Measurements from ENCODE around the gene ANKFY1. TPM values are rescaled to one million over a fixed set of nuclear protein-coding genes. Genes with fewer than 3 reads are reported as not detected.

The ANKFY1 gene
- total and polyA plus RNA-seq, 11 donors, result 9.4 to 44.9 (median 23.9) TPM

DNA sequence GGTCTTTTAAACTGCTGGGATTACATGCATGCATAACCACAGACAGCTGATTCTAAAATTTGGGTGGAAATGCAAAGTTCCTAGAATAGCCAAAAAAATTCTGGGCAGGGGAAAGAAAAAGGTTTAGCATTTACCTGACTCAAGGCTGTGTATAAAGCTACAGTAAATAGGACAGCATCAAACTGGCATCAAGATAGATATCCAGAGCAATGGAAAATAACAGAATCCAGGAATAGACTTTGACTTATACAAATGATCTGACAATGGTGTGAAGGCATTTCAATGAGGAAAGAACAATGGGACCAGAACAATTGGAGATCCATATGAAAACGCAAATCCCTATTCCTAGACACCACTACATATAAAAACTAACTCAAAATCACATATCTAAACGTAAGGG is 12.9 kb downstream of the ANKFY1 start:
- H3K36me3 ChIP-seq, result peaks cover 0 to 16% (median 4%) of the 10 kb centered on the region in 9 donors
- peak overlapping the region in 5 of 12 donors; percentile 18 to 34 (median 21) for H3K27ac ChIP-seq
- WGBS, 4 donors, result 73 to 88% (median 78%) methylated on average over 2 of the region's 2 CpGs
- peaks cover 0 to 12% (median 0%) of the 10 kb centered on the region in 12 donors for H3K9me3 ChIP-seq
- H3K27me3 ChIP-seq, result no peaks in the 10 kb centered on the region
- TF ChIP-seq, protein P1, sequence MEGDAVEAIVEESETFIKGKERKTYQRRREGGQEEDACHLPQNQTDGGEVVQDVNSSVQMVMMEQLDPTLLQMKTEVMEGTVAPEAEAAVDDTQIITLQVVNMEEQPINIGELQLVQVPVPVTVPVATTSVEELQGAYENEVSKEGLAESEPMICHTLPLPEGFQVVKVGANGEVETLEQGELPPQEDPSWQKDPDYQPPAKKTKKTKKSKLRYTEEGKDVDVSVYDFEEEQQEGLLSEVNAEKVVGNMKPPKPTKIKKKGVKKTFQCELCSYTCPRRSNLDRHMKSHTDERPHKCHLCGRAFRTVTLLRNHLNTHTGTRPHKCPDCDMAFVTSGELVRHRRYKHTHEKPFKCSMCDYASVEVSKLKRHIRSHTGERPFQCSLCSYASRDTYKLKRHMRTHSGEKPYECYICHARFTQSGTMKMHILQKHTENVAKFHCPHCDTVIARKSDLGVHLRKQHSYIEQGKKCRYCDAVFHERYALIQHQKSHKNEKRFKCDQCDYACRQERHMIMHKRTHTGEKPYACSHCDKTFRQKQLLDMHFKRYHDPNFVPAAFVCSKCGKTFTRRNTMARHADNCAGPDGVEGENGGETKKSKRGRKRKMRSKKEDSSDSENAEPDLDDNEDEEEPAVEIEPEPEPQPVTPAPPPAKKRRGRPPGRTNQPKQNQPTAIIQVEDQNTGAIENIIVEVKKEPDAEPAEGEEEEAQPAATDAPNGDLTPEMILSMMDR (IDR thresholded peaks at IDR 0.05), result no peak
- TF ChIP-seq POLR2A (IDR thresholded peaks at IDR 0.05), result no peak
- H3K4me3 ChIP-seq, result no peak overlapping the region
- DNase-seq, result no peak
- intact Hi-C loops (cut with DNase I), result no loop called here
- ATAC-seq, result peak in 2 of 4 donors; percentile 47 to 67
- peaks cover 0 to 49% (median 30%) of the 10 kb centered on the region in 12 donors for H3K4me1 ChIP-seq

GRCh38 chr17:4249452-4250029 is 14.2 kb downstream of the ANKFY1 start:
- peak overlapping the region in 5 of 12 donors; percentile 7 to 55 (median 35) for H3K27ac ChIP-seq
- H3K9me3 ChIP-seq, result peaks cover 0 to 6% (median 0%) of the 10 kb centered on the region in 12 donors
- no peak overlapping the region for H3K4me3 ChIP-seq
- intact Hi-C loops (cut with DNase I), result no loop called here
- no peak for DNase-seq
- no peak for TF ChIP-seq POLR2A (IDR thresholded peaks at IDR 0.05)
- TF ChIP-seq, protein P1 (IDR thresholded peaks at IDR 0.05), result peak in 11 of 12 donors; percentile 26 to 62 (median 39)
- peak in 2 of 4 donors; percentile 26 to 44 for ATAC-seq
- H3K27me3 ChIP-seq, result no peaks in the 10 kb centered on the region
- WGBS, 4 donors, result 49 to 50% (median 50%) methylated on average over 4 of the region's 4 CpGs
- peaks cover 0 to 49% (median 30%) of the 10 kb centered on the region in 12 donors for H3K4me1 ChIP-seq
- H3K36me3 ChIP-seq, result peaks cover 0 to 15% (median 4%) of the 10 kb centered on the region in 9 donors

GRCh38 chr17:4248504-4249277 is 15.1 kb downstream of the ANKFY1 start:
- Histone ChIP-seq H3K4me1 (peaks cover 0 to 57% (median 30%) of the 10 kb centered on the region in 12 donors), H3K9me3 (no peaks in the 10 kb centered on the region), H3K27me3 (no peaks in the 10 kb centered on the region), H3K27ac (peak overlapping the region in 7 of 12 donors; percentile 1 to 55 (median 17)), H3K4me3 (no peak overlapping the region), H3K36me3 (peaks cover 0 to 16% (median 4%) of the 10 kb centered on the region in 9 donors)
- intact Hi-C loops (cut with DNase I), result no loop called here
- DNase-seq, result no peak
- WGBS, 4 donors, result 75 to 86% (median 83%) methylated on average over 7 of the region's 7 CpGs
- peak in 1 of 4 donors; percentile 47 for ATAC-seq
- no peak for TF ChIP-seq POLR2A (IDR thresholded peaks at IDR 0.05)
- TF ChIP-seq, protein P1 (IDR thresholded peaks at IDR 0.05), result no peak

DNA sequence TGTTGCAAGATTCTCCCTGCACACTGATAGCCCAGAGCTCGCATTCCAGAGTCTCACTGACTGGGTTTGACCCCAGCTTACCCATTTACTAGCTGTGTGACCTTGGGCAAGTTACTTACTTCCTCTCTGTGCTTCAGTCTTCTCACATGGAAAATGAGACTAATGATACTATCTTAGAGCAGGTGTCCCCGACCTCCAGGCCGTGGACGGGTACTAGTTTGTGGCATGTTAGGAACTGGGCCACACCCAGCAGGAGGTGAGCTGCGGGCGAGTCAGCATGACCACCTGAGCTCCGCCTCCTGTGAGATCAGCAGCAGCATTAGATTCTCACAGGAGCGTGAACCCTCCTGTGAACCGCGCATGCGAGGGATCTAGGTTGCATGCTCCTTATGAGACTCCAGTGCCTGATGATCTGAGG is 15.8 kb downstream of the ANKFY1 start:
- H3K9me3 ChIP-seq, result no peaks in the 10 kb centered on the region
- H3K27me3 ChIP-seq, result no peaks in the 10 kb centered on the region
- peak overlapping the region in 5 of 12 donors; percentile 1 to 55 (median 35) for H3K27ac ChIP-seq
- H3K4me3 ChIP-seq, result no peak overlapping the region
- intact Hi-C loops (cut with DNase I), result no loop called here
- 65 to 87% (median 85%) methylated on average over 4 to 11 of the region's 11 CpGs for WGBS, 4 donors
- TF ChIP-seq, protein P1 (IDR thresholded peaks at IDR 0.05), result no peak
- no peak for TF ChIP-seq POLR2A (IDR thresholded peaks at IDR 0.05)
- H3K4me1 ChIP-seq, result peaks cover 0 to 61% (median 30%) of the 10 kb centered on the region in 12 donors
- peaks cover 0 to 21% (median 4%) of the 10 kb centered on the region in 9 donors for H3K36me3 ChIP-seq
- ATAC-seq (peak in 1 of 4 donors; percentile 28), DNase-seq (no peak)
